ENCODE data around the gene TTC39A.

DNA sequence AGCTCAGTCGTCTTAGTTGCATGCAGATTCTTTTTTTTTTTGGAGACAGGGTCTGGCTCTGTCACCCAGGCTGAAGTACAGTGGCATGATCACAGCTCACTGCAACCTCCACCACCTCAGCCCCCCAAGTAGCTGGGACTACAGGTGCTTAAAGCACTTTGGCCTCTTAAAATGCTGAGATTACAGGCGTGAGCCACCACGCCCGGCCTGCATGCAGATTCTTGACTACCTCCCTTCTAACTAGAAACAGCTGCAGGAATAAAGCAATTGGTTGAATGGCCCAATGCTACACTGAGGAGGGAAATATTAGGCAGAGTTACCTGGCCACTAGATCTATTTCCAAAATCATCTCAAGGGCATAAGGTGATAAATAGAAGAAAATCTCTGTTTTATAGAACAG is 29.5 kb upstream of the TTC39A start:
- TF ChIP-seq, protein P1, sequence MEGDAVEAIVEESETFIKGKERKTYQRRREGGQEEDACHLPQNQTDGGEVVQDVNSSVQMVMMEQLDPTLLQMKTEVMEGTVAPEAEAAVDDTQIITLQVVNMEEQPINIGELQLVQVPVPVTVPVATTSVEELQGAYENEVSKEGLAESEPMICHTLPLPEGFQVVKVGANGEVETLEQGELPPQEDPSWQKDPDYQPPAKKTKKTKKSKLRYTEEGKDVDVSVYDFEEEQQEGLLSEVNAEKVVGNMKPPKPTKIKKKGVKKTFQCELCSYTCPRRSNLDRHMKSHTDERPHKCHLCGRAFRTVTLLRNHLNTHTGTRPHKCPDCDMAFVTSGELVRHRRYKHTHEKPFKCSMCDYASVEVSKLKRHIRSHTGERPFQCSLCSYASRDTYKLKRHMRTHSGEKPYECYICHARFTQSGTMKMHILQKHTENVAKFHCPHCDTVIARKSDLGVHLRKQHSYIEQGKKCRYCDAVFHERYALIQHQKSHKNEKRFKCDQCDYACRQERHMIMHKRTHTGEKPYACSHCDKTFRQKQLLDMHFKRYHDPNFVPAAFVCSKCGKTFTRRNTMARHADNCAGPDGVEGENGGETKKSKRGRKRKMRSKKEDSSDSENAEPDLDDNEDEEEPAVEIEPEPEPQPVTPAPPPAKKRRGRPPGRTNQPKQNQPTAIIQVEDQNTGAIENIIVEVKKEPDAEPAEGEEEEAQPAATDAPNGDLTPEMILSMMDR (IDR thresholded peaks at IDR 0.05): no peak
- TF ChIP-seq POLR2A (IDR thresholded peaks at IDR 0.05) (no peak), POLR2AphosphoS5 (IDR thresholded peaks at IDR 0.05) (no peak)
